ENCODE measurements around the gene KIN.
"Not testable (repeated sequence)": the region's sequence is repeated elsewhere in the genome, so short reads cannot be mapped to it uniquely, and the experiment has no call there.

KIN gene

GRCh38 chr10:7734821-7735220 is 53.0 kb downstream of the KIN start:
- no peaks in the 10 kb centered on the region for H3K36me3 ChIP-seq (ENCODE audit: control insufficient read depth, insufficient read depth, low read length)
- no peak overlapping the region for H3K4me3 ChIP-seq (ENCODE audit: extremely low read depth, insufficient read depth, low read length, poor library complexity, severe bottlenecking)
- no peaks in the 10 kb centered on the region for H3K4me1 ChIP-seq (ENCODE audit: control insufficient read depth, insufficient read depth, low read length, poor library complexity, severe bottlenecking)
- 81 to 87% methylated on average over 8 to 10 of the region's 13 CpGs for WGBS, 2 experiments (ENCODE audit: insufficient coverage in 2 of 2)
- no peaks in the 10 kb centered on the region for H3K9me3 ChIP-seq (ENCODE audit: control insufficient read depth, low read length)
- H3K27ac ChIP-seq (ENCODE audit: low read depth, low read length, severe bottlenecking): no peak overlapping the region

- Histone ChIP-seq H3K9me3 (ENCODE audit: control insufficient read depth, low read length) (no peaks in the 10 kb centered on the region), H3K4me3 (ENCODE audit: extremely low read depth, insufficient read depth, low read length, poor library complexity, severe bottlenecking) (no peak overlapping the region), H3K27ac (ENCODE audit: low read depth, low read length, severe bottlenecking) (no peak overlapping the region), H3K4me1 (ENCODE audit: control insufficient read depth, insufficient read depth, low read length, poor library complexity, severe bottlenecking) (no peaks in the 10 kb centered on the region), H3K36me3 (ENCODE audit: control insufficient read depth, insufficient read depth, low read length) (no peaks in the 10 kb centered on the region)
- WGBS, 2 experiments (ENCODE audit: insufficient coverage in 2 of 2): 93 to 96% methylated on average over 13 to 15 of the region's 18 CpGs
These were observed 64.8 kb downstream of the KIN start for GRCh38 chr10:7722927-7723529.

- Histone ChIP-seq H3K36me3 (ENCODE audit: control insufficient read depth, insufficient read depth, low read length) (no peaks in the 10 kb centered on the region), H3K9me3 (ENCODE audit: control insufficient read depth, low read length) (no peaks in the 10 kb centered on the region), H3K4me3 (ENCODE audit: extremely low read depth, insufficient read depth, low read length, poor library complexity, severe bottlenecking) (no peak overlapping the region), H3K4me1 (ENCODE audit: control insufficient read depth, insufficient read depth, low read length, poor library complexity, severe bottlenecking) (no peaks in the 10 kb centered on the region), H3K27ac (ENCODE audit: low read depth, low read length, severe bottlenecking) (no peak overlapping the region)
- WGBS, 2 experiments (ENCODE audit: insufficient coverage in 2 of 2): 70 to 82% methylated on average over 6 to 8 of the region's 10 CpGs
These were observed 67.3 kb downstream of the KIN start for GRCh38 chr10:7720478-7720877.

- Histone ChIP-seq H3K4me1 (ENCODE audit: control insufficient read depth, insufficient read depth, low read length, poor library complexity, severe bottlenecking) (no peaks in the 10 kb centered on the region), H3K36me3 (ENCODE audit: control insufficient read depth, insufficient read depth, low read length) (no peaks in the 10 kb centered on the region), H3K9me3 (ENCODE audit: control insufficient read depth, low read length) (no peaks in the 10 kb centered on the region), H3K4me3 (ENCODE audit: extremely low read depth, insufficient read depth, low read length, poor library complexity, severe bottlenecking) (no peak overlapping the region), H3K27ac (ENCODE audit: low read depth, low read length, severe bottlenecking) (no peak overlapping the region)
- WGBS, 2 experiments (ENCODE audit: insufficient coverage in 2 of 2): 87 to 91% methylated on average over 1 to 3 of the region's 4 CpGs
These were observed 69.1 kb downstream of the KIN start for GRCh38 chr10:7718685-7719084.

GRCh38 chr10:7717767-7718166 is 70.0 kb downstream of the KIN start:
- 93 to 94% methylated on average over 3 of the region's 5 CpGs for whole genome bisulfite sequencing, 2 experiments (ENCODE audit: insufficient coverage in 2 of 2)

GRCh38 chr10:7715515-7715914 is 72.3 kb downstream of the KIN start:
- Histone ChIP-seq H3K9me3 (ENCODE audit: control insufficient read depth, low read length) (no peaks in the 10 kb centered on the region), H3K4me1 (ENCODE audit: control insufficient read depth, insufficient read depth, low read length, poor library complexity, severe bottlenecking) (no peaks in the 10 kb centered on the region), H3K4me3 (ENCODE audit: extremely low read depth, insufficient read depth, low read length, poor library complexity, severe bottlenecking) (no peak overlapping the region), H3K36me3 (ENCODE audit: control insufficient read depth, insufficient read depth, low read length) (no peaks in the 10 kb centered on the region), H3K27ac (ENCODE audit: low read depth, low read length, severe bottlenecking) (no peak overlapping the region)
- 82 to 90% methylated on average over 4 to 7 of the region's 7 CpGs for WGBS, 2 experiments (ENCODE audit: insufficient coverage in 2 of 2)

More at GRCh38 chr10:7717767-7718166, 70.0 kb downstream of the KIN start:
- H3K4me3 ChIP-seq (ENCODE audit: extremely low read depth, insufficient read depth, low read length, poor library complexity, severe bottlenecking): no peak overlapping the region
- no peaks in the 10 kb centered on the region for H3K36me3 ChIP-seq (ENCODE audit: control insufficient read depth, insufficient read depth, low read length)
- H3K27ac ChIP-seq (ENCODE audit: low read depth, low read length, severe bottlenecking): no peak overlapping the region
- no peaks in the 10 kb centered on the region for H3K4me1 ChIP-seq (ENCODE audit: control insufficient read depth, insufficient read depth, low read length, poor library complexity, severe bottlenecking)
- no peaks in the 10 kb centered on the region for H3K9me3 ChIP-seq (ENCODE audit: control insufficient read depth, low read length)

- not testable (repeated sequence) for H3K4me3 ChIP-seq (ENCODE audit: extremely low read depth, insufficient read depth, low read length, poor library complexity, severe bottlenecking); H3K4me1 ChIP-seq (ENCODE audit: control insufficient read depth, insufficient read depth, low read length, poor library complexity, severe bottlenecking); H3K27ac ChIP-seq (ENCODE audit: low read depth, low read length, severe bottlenecking); H3K9me3 ChIP-seq (ENCODE audit: control insufficient read depth, low read length); H3K36me3 ChIP-seq (ENCODE audit: control insufficient read depth, insufficient read depth, low read length)
- WGBS, 2 experiments (ENCODE audit: insufficient coverage in 2 of 2): 68 to 100% methylated on average over 1 to 2 of the region's 5 CpGs
These were observed 76.7 kb downstream of the KIN start for GRCh38 chr10:7711075-7711474.

GRCh38 chr10:7710446-7710845 is 77.3 kb downstream of the KIN start:
- no peak overlapping the region for H3K27ac ChIP-seq (ENCODE audit: low read depth, low read length, severe bottlenecking)
- H3K4me1 ChIP-seq (ENCODE audit: control insufficient read depth, insufficient read depth, low read length, poor library complexity, severe bottlenecking): no peaks in the 10 kb centered on the region
- H3K36me3 ChIP-seq (ENCODE audit: control insufficient read depth, insufficient read depth, low read length): no peaks in the 10 kb centered on the region
- no peak overlapping the region for H3K4me3 ChIP-seq (ENCODE audit: extremely low read depth, insufficient read depth, low read length, poor library complexity, severe bottlenecking)
- no peaks in the 10 kb centered on the region for H3K9me3 ChIP-seq (ENCODE audit: control insufficient read depth, low read length)
- WGBS, 2 experiments (ENCODE audit: insufficient coverage in 2 of 2): 83 to 89% methylated on average over 1 of the region's 1 CpG

GRCh38 chr10:7708832-7709231 is 79.0 kb downstream of the KIN start:
- Histone ChIP-seq H3K4me1 (ENCODE audit: control insufficient read depth, insufficient read depth, low read length, poor library complexity, severe bottlenecking) (no peaks in the 10 kb centered on the region), H3K4me3 (ENCODE audit: extremely low read depth, insufficient read depth, low read length, poor library complexity, severe bottlenecking) (no peak overlapping the region), H3K27ac (ENCODE audit: low read depth, low read length, severe bottlenecking) (no peak overlapping the region), H3K9me3 (ENCODE audit: control insufficient read depth, low read length) (no peaks in the 10 kb centered on the region), H3K36me3 (ENCODE audit: control insufficient read depth, insufficient read depth, low read length) (no peaks in the 10 kb centered on the region)
- 85 to 100% methylated on average over 2 of the region's 4 CpGs for WGBS, 2 experiments (ENCODE audit: insufficient coverage in 2 of 2)

- no peak overlapping the region for H3K27ac ChIP-seq (ENCODE audit: low read depth, low read length, severe bottlenecking)
- WGBS, 2 experiments (ENCODE audit: insufficient coverage in 2 of 2): 79 to 90% methylated on average over 3 to 4 of the region's 5 CpGs
- no peak overlapping the region for H3K4me3 ChIP-seq (ENCODE audit: extremely low read depth, insufficient read depth, low read length, poor library complexity, severe bottlenecking)
- H3K4me1 ChIP-seq (ENCODE audit: control insufficient read depth, insufficient read depth, low read length, poor library complexity, severe bottlenecking): no peaks in the 10 kb centered on the region
- H3K9me3 ChIP-seq (ENCODE audit: control insufficient read depth, low read length): no peaks in the 10 kb centered on the region
- H3K36me3 ChIP-seq (ENCODE audit: control insufficient read depth, insufficient read depth, low read length): no peaks in the 10 kb centered on the region
These were observed 79.8 kb downstream of the KIN start for GRCh38 chr10:7707858-7708622.

GRCh38 chr10:7707102-7707501 is 80.7 kb downstream of the KIN start:
- Histone ChIP-seq H3K4me3 (ENCODE audit: extremely low read depth, insufficient read depth, low read length, poor library complexity, severe bottlenecking) (no peak overlapping the region), H3K4me1 (ENCODE audit: control insufficient read depth, insufficient read depth, low read length, poor library complexity, severe bottlenecking) (no peaks in the 10 kb centered on the region), H3K36me3 (ENCODE audit: control insufficient read depth, insufficient read depth, low read length) (no peaks in the 10 kb centered on the region), H3K27ac (ENCODE audit: low read depth, low read length, severe bottlenecking) (no peak overlapping the region), H3K9me3 (ENCODE audit: control insufficient read depth, low read length) (no peaks in the 10 kb centered on the region)
- WGBS, 2 experiments (ENCODE audit: insufficient coverage in 2 of 2): 76 to 90% methylated on average over 2 of the region's 4 CpGs
